Endodermal cell (in vitro differentiated cells): ENCODE data around the gene BANP. TPM values are rescaled to one million over a fixed set of nuclear protein-coding genes. Genes with fewer than 3 reads are reported as not detected.

Source experiments
- DNase-seq: peaks from one replicate; pipeline ENCODE4 v3.0.0-alpha.2; 2017
- H3K27ac ChIP-seq: 2 replicates; pipeline ENCODE4 v1.5.1; 2013; ENCODE audit warnings: mild to moderate bottlenecking, low read depth, low read length, moderate library complexity
- H3K27me3 ChIP-seq: 2 replicates; pipeline ENCODE4 v1.6.1; 2013; ENCODE audit warnings: mild to moderate bottlenecking, low read length, moderate library complexity; ENCODE audit not compliant: insufficient read depth, control insufficient read depth, poor library complexity, severe bottlenecking
- H3K36me3 ChIP-seq: 2 replicates; pipeline ENCODE4 v1.7.0; 2013; ENCODE audit warnings: mild to moderate bottlenecking, low read length, moderate library complexity; ENCODE audit not compliant: control insufficient read depth, insufficient read depth
- H3K4me1 ChIP-seq: one replicate; pipeline ENCODE4 v1.7.0; 2013; ENCODE audit warnings: low read length; ENCODE audit not compliant: control insufficient read depth, insufficient read depth
- H3K4me3 ChIP-seq: 2 replicates; pipeline ENCODE4 v1.5.1; 2013; ENCODE audit warnings: mild to moderate bottlenecking, low read length, moderate library complexity
- H3K9ac ChIP-seq: 2 replicates; pipeline ENCODE4 v1.6.1; 2013; ENCODE audit warnings: mild to moderate bottlenecking, low read length, moderate library complexity; ENCODE audit not compliant: poor library complexity, severe bottlenecking; ENCODE audit errors: extremely low read depth
- H3K9me3 ChIP-seq: 2 replicates; pipeline ENCODE4 v1.6.1; 2013; ENCODE audit warnings: mild to moderate bottlenecking, low read length, moderate library complexity; ENCODE audit not compliant: control insufficient read depth
- H3K27ac Mint-ChIP-seq: 2 replicates; pipeline ENCODE4 v1.8.0; 2020; ENCODE audit warnings: mixed read lengths
- H3K27me3 Mint-ChIP-seq: 2 replicates; pipeline ENCODE4 v1.8.0; 2021; ENCODE audit warnings: mild to moderate bottlenecking, mixed read lengths; ENCODE audit not compliant: insufficient read depth
- H3K36me3 Mint-ChIP-seq: 2 replicates; pipeline ENCODE4 v1.8.0; 2020; ENCODE audit warnings: low read depth, mixed read lengths
- H3K4me1 Mint-ChIP-seq: 2 replicates; pipeline ENCODE4 v1.8.0; 2020; ENCODE audit warnings: mixed read lengths
- H3K4me3 Mint-ChIP-seq: 2 replicates; pipeline ENCODE4 v1.8.0; 2020; ENCODE audit warnings: mild to moderate bottlenecking, moderate library complexity, mixed read lengths
- H3K9me3 Mint-ChIP-seq: 2 replicates; pipeline ENCODE4 v1.8.0; 2020; ENCODE audit warnings: mild to moderate bottlenecking, mixed read lengths
- WGBS, 2 experiments: methylation state at CpG; one replicate each; pipeline versions ENCODE4 v1.1.5 to v1.1.7; 2013; ENCODE audit warnings: missing lambda C conversion rate in 2 of 2, mixed read lengths in 1 of 2; ENCODE audit not compliant: insufficient coverage in 1 of 2, insufficient read length in 1 of 2; 5-methylcytosine and 5-hydroxymethylcytosine counted together
- total RNA-seq, 2 donors: library from RNA; stranded (reverse); fragmentation: NEBNext Ultra II Directional in 1 of 2; extraction: Animal tissue kit (Norgen Biotek cat#: 25700) in 1 of 2; gene quantifications; 2 replicates in 1 of 2; 3 replicates in 1 of 2; pipeline ENCODE4 v1.2.1, GENCODE V29; 2021
- TF ChIP-seq, protein P1 (sequence below): fragments of 200-600 bp; sonication (generic); conservative IDR thresholded peaks from 2 replicates; pipeline ENCODE4 v1.5.0; 2021; ENCODE audit warnings: antibody characterized with exemption, mild to moderate bottlenecking

BANP gene
- total RNA-seq, 2 donors from 2014 or later, result 39.5 to 45.5 TPM

DNA sequence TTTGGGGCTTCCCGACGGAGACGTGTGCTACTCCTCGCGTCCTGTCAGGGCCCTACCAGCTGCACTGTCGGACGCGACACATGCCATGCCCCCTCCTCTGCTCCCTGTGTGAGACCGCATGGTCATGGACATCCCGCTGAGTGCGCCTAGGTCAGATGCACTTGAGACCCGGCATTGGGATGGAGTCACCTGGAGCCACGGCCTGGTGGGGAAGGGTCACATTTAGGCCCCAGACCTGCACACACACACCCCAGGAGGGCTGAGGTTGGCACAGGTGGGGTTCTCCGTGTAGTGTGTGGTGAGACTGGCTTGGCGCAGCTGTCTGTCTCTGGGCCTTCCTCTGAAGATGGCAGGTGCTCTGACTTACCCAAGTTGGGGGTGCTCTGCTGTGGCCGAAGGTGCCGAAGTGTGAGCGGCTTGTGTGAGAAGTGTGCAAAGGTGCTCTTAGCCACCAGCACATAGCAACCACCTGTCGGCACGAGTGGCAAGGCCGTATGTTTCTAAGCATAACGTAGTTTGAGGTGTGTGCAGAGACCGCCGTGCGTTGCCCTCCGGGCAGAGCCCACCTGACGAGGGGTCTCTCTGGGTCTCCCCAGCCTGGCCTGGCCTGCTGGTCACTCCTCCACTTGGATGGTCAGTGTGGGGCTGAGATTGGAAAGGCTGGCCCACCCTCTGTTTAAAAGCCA is 108.6 kb downstream of the BANP start:
- Histone ChIP-seq H3K36me3 (peaks cover 7% of the 10 kb centered on the region), H3K27me3 (no peaks in the 10 kb centered on the region), H3K4me3 (no peak overlapping the region), H3K9me3 (no peaks in the 10 kb centered on the region), H3K9ac (no peak overlapping the region), H3K27ac (no peak overlapping the region), H3K4me1 (no peaks in the 10 kb centered on the region)
- no peaks in the 10 kb centered on the region for H3K9me3 Mint-ChIP-seq
- no peak overlapping the region for H3K27ac Mint-ChIP-seq
- peaks cover 10% of the 10 kb centered on the region for H3K4me1 Mint-ChIP-seq
- no peaks in the 10 kb centered on the region for H3K27me3 Mint-ChIP-seq
- H3K4me3 Mint-ChIP-seq, result no peak overlapping the region
- TF ChIP-seq, protein P1, sequence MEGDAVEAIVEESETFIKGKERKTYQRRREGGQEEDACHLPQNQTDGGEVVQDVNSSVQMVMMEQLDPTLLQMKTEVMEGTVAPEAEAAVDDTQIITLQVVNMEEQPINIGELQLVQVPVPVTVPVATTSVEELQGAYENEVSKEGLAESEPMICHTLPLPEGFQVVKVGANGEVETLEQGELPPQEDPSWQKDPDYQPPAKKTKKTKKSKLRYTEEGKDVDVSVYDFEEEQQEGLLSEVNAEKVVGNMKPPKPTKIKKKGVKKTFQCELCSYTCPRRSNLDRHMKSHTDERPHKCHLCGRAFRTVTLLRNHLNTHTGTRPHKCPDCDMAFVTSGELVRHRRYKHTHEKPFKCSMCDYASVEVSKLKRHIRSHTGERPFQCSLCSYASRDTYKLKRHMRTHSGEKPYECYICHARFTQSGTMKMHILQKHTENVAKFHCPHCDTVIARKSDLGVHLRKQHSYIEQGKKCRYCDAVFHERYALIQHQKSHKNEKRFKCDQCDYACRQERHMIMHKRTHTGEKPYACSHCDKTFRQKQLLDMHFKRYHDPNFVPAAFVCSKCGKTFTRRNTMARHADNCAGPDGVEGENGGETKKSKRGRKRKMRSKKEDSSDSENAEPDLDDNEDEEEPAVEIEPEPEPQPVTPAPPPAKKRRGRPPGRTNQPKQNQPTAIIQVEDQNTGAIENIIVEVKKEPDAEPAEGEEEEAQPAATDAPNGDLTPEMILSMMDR, result no peak
- WGBS, 2 experiments, result 91 to 95% methylated on average over 6 to 27 of the region's 27 CpGs
- H3K36me3 Mint-ChIP-seq, result peaks cover 24% of the 10 kb centered on the region
- DNase-seq, result no peak

DNA sequence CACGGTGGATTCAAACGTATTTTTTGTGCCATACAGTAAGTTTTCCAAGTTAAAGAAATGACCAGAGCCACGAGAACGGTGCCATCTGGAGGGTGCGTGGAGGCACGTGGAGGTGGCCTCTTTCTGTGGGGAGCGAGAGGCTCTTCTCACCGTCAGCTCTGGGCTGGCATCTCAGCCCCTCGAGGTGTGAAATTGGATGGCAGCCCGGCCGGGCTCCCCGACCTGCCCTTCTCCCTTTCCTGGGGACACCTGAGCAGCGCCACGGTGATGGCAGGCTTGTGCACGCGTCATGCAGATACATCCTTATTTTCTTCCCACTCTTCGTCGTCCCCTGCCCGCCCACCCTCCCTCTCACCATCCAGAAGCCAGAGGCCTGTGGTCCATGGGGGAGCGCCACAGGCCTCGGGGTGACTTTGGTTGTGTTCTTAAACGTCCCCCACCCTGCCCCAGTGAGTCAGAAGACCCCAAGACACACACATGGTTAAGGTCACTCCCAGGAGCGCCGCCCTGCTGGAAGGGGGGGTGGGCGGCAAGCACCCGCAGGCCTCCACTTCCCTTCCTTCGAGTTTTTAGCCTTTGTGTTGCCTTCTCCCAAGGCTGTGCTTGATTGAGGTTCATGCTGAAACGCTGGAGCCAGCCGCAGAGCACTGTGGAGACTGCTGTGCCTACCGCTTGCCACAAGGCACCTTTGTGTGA is 109.4 kb downstream of the BANP start:
- Mint-ChIP-seq H3K9me3 (no peaks in the 10 kb centered on the region), H3K4me1 (peaks cover 5% of the 10 kb centered on the region), H3K4me3 (no peak overlapping the region), H3K36me3 (peaks cover 22% of the 10 kb centered on the region), H3K27ac (peak overlapping the region; percentile 30), H3K27me3 (no peaks in the 10 kb centered on the region)
- peaks cover 7% of the 10 kb centered on the region for H3K36me3 ChIP-seq
- no peaks in the 10 kb centered on the region for H3K4me1 ChIP-seq
- TF ChIP-seq, protein P1, result peak; percentile 52
- no peak for DNase-seq
- no peak overlapping the region for H3K27ac ChIP-seq
- no peaks in the 10 kb centered on the region for H3K9me3 ChIP-seq
- no peaks in the 10 kb centered on the region for H3K27me3 ChIP-seq
- WGBS, 2 experiments, result 95 to 98% methylated on average over 23 to 29 of the region's 30 CpGs
- H3K4me3 ChIP-seq, result no peak overlapping the region
- H3K9ac ChIP-seq, result no peak overlapping the region

DNA sequence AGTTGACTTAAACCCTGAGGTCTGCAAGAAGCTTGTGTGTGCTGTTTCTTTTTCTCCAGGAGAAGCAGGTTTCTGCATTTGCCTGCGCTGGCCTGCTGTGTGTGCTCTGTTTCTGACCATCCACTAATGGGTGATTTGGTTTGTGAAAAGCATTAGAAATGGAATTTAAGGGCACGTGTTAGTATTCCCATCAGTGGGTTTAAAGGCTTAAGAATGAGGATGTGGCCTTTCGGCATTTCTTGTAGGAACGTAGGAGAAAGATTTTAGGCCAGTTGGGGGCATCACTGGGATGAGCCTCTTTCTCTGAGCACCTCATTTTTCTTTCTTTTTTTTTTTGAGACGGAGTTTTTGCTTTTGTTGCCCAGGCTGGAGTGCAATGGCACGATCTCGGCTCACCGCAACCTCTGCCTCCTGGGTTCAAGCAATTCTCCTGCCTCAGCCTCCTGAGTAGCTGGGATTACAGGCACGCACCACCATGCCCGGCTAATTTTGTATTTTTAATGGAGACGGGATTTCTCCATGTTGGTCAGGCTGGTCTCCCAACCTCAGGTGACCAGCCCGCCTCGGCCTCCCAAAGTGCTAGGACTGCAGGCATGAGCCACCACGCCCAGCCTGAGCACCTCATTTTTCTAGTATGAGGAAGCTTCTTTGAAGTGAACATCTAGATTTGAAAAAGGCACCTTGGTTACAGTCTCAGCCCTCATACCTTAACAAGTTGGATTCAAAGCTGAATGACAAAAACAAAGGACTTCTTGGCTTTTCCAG is 110.3 kb downstream of the BANP start:
- Mint-ChIP-seq H3K36me3 (peaks cover 22% of the 10 kb centered on the region), H3K27me3 (no peaks in the 10 kb centered on the region), H3K4me1 (no peaks in the 10 kb centered on the region), H3K4me3 (no peak overlapping the region), H3K9me3 (no peaks in the 10 kb centered on the region), H3K27ac (peak overlapping the region; percentile 55)
- Histone ChIP-seq H3K27me3 (no peaks in the 10 kb centered on the region), H3K4me1 (no peaks in the 10 kb centered on the region), H3K4me3 (no peak overlapping the region), H3K36me3 (peaks cover 7% of the 10 kb centered on the region), H3K9ac (no peak overlapping the region), H3K9me3 (no peaks in the 10 kb centered on the region), H3K27ac (no peak overlapping the region)
- WGBS, 2 experiments, result 87 to 95% methylated on average over 10 to 14 of the region's 14 CpGs
- TF ChIP-seq, protein P1, result no peak
- no peak for DNase-seq
